IMR-90 (cell line): ENCODE data around the gene CFAP298.

ENCODE experiments used
- POLR2A ChIP-seq: IDR thresholded peaks from 2 replicates; pipeline ENCODE4 v1.6.1; 2012; ENCODE audit warnings: mild to moderate bottlenecking, low read depth, low read length
- RFX5 ChIP-seq: IDR thresholded peaks from 2 replicates; pipeline ENCODE4 v1.8.0; 2012; ENCODE audit warnings: low read depth, mild to moderate bottlenecking, low read length, moderate library complexity
- SMC3 ChIP-seq: fragments of 150-350 bp; IDR thresholded peaks from 2 replicates; pipeline ENCODE4 v1.6.1; 2016; ENCODE audit warnings: low read depth, mild to moderate bottlenecking, antibody characterized with exemption, low read length, moderate library complexity
- TF ChIP-seq, protein P1 (sequence below): conservative IDR thresholded peaks from 2 replicates; pipeline ENCODE4 v1.5.1; 2012; ENCODE audit warnings: mild to moderate bottlenecking, low read depth, low read length, improper control_type of control experiment
- TF ChIP-seq, protein P2 (sequence below): fragments of 150-350 bp; IDR thresholded peaks from 2 replicates; pipeline ENCODE4 v1.6.1; 2016; ENCODE audit warnings: low read depth, mild to moderate bottlenecking, low read length, moderate library complexity, borderline replicate concordance

DNA sequence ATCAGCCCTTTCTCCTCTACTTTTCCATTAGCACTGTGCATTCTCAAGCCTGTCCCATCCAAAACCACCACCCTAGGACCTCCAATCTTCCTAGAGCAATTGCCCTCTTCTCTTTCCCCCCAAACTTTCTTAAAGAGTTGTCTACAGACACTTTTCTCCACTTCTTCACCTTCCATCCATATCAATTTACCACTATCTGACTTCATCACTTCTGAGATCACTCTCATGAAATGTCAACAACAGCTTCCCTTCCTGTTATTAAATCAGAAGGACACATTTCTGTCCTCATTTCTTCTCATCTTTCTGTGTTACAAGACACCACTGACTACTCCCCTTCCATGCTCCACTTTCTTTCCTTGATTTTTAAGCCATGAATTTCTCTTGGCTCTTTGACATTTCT is 36.0 kb upstream of the CFAP298 start:
- TF ChIP-seq POLR2A (no peak), SMC3 (no peak), RFX5 (no peak)
- TF ChIP-seq, protein P1, sequence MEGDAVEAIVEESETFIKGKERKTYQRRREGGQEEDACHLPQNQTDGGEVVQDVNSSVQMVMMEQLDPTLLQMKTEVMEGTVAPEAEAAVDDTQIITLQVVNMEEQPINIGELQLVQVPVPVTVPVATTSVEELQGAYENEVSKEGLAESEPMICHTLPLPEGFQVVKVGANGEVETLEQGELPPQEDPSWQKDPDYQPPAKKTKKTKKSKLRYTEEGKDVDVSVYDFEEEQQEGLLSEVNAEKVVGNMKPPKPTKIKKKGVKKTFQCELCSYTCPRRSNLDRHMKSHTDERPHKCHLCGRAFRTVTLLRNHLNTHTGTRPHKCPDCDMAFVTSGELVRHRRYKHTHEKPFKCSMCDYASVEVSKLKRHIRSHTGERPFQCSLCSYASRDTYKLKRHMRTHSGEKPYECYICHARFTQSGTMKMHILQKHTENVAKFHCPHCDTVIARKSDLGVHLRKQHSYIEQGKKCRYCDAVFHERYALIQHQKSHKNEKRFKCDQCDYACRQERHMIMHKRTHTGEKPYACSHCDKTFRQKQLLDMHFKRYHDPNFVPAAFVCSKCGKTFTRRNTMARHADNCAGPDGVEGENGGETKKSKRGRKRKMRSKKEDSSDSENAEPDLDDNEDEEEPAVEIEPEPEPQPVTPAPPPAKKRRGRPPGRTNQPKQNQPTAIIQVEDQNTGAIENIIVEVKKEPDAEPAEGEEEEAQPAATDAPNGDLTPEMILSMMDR = no peak
- TF ChIP-seq, protein P2, sequence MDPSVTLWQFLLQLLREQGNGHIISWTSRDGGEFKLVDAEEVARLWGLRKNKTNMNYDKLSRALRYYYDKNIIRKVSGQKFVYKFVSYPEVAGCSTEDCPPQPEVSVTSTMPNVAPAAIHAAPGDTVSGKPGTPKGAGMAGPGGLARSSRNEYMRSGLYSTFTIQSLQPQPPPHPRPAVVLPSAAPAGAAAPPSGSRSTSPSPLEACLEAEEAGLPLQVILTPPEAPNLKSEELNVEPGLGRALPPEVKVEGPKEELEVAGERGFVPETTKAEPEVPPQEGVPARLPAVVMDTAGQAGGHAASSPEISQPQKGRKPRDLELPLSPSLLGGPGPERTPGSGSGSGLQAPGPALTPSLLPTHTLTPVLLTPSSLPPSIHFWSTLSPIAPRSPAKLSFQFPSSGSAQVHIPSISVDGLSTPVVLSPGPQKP = no peak
